Kidney (tissue), 14 donors: ENCODE data around the gene RGPD4. TPM values are rescaled to one million over a fixed set of nuclear protein-coding genes. Genes with fewer than 3 reads are reported as not detected.
"Not testable (repeated sequence)": the region's sequence is repeated elsewhere in the genome, so short reads cannot be mapped to it uniquely, and the experiment has no call there.

Experiments
- DNase-seq, 5 donors: peaks; one replicate each; pipeline ENCODE4 v3.0.0-alpha.2; 2013 to 2020
- FAIRE-seq: peaks from 2 replicates; lab custom pipeline; 2012; peaks lifted over from hg19 to GRCh38; lab: Jason Lieb, UNC
- H3K27ac ChIP-seq, 2 donors: one replicate each; pipeline ENCODE4 v1.7.0; 2013; ENCODE audit warnings: low read depth in 2 of 2, low read length in 2 of 2, inconsistent platforms in 1 of 2
- H3K27me3 ChIP-seq: one replicate; pipeline ENCODE4 v1.7.1; 2013; ENCODE audit warnings: low read length, inconsistent platforms; ENCODE audit not compliant: control insufficient read depth, insufficient read depth
- H3K36me3 ChIP-seq, 3 donors: one replicate each; pipeline versions ENCODE4 v1.7.0 to v1.7.1; 2013; ENCODE audit warnings: low read length in 3 of 3, control low read depth in 1 of 3, inconsistent platforms in 1 of 3; ENCODE audit not compliant: insufficient read depth in 3 of 3, control insufficient read depth in 2 of 3
- H3K4me1 ChIP-seq, 3 donors: one replicate each; pipeline versions ENCODE4 v1.7.0 to v1.7.1; 2013; ENCODE audit warnings: low read length in 3 of 3, inconsistent platforms in 1 of 3, low read depth in 1 of 3; ENCODE audit not compliant: control insufficient read depth in 2 of 3, insufficient read depth in 2 of 3
- H3K4me3 ChIP-seq, 3 donors: one replicate each; pipeline versions ENCODE4 v1.7.0 to v1.8.1; 2013; ENCODE audit warnings: low read length in 3 of 3, control low read depth in 1 of 3, inconsistent platforms in 1 of 3
- H3K9ac ChIP-seq, 3 donors: one replicate each; pipeline versions ENCODE4 v1.7.0 to v1.7.1; 2013; ENCODE audit warnings: low read length in 3 of 3, control low read depth in 1 of 3, inconsistent platforms in 1 of 3
- H3K9me3 ChIP-seq, 3 donors: one replicate each; pipeline versions ENCODE4 v1.7.0 to v1.7.1; 2013; ENCODE audit warnings: low read length in 3 of 3, control low read depth in 1 of 3, inconsistent platforms in 1 of 3; ENCODE audit not compliant: control insufficient read depth in 2 of 3, insufficient read depth in 1 of 3
- intact Hi-C: fragments of 100-400 bp; cut with DNase I; formaldehyde crosslinking; loops from one replicate; pipeline ENCODE4 v1.11.1; 2022
- polyA plus RNA-seq: library from polyadenylated mRNA; stranded (reverse); fragments of 350-450 nt; fragmentation: Illumina TruSeq; extraction: RNeasy Lipid Tissue Mini Kit (QIAGEN cat#74804); gene quantifications from one replicate; pipeline ENCODE4 v1.2.3, GENCODE V29; 2014; ENCODE audit warnings: low read depth, low replicate concordance; ENCODE audit not compliant: insufficient read depth
- total RNA-seq: library from RNA; stranded (reverse); fragmentation: NEBNext Ultra II Directional; extraction: Animal tissue kit (Norgen Biotek cat#: 25700); gene quantifications from one replicate; pipeline ENCODE4 v1.2.1, GENCODE V29; 2021
- TF ChIP-seq, protein P1 (sequence below): IDR thresholded peaks from 3 replicates; pipeline ENCODE4 v1.5.1; 2012; ENCODE audit warnings: mild to moderate bottlenecking, moderate library complexity, borderline replicate concordance; ENCODE audit not compliant: insufficient read depth; ENCODE audit errors: extremely low read depth
- donor health status: control.
- donor health status: control.
- donor health status: control.
- donor health status: control.
- donor health status: control.
- donor health status: DM: yes; HTN: yes; CAD: no.
- donor health status: Normal renal cell carcinoma (clear cell type).

Gene RGPD4
- total and polyA plus RNA-seq, 2 donors from 2014 or later, result not detected

DNA sequence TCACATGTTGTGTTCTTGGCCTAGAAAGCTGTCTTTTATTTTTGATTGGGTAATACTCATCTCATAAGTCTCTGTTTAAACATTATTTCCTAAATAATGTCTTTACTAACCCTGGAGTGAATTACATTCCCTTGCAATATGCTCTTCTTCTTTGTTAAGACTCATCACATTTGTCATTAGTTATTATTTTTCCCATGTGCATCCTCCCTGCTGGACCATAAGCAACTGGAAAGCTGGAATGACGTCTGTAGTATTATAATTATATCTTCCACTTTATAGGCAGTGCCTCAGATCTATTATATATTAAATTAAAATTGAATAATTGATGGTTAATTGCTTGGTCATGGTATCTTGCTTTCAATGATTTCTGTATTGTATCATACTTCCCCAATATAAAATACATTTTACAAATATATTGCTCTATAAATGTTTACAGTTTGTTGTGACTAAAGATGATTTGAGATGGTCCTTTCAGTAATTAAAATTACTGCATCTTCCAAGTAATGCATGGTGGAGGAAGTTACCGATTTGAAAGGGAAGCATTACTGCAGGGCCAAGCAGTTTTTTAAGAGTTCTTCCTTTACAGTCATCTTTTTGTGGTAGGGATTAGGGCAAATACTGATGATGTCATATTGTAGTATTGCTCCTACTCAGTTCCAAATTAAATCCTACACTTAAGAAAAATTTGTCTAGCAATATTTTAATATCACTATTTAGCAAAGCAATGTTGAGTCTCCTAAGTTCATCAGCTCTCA lies 2.1 kb upstream of the RGPD4 start:
- TF ChIP-seq, protein P1, sequence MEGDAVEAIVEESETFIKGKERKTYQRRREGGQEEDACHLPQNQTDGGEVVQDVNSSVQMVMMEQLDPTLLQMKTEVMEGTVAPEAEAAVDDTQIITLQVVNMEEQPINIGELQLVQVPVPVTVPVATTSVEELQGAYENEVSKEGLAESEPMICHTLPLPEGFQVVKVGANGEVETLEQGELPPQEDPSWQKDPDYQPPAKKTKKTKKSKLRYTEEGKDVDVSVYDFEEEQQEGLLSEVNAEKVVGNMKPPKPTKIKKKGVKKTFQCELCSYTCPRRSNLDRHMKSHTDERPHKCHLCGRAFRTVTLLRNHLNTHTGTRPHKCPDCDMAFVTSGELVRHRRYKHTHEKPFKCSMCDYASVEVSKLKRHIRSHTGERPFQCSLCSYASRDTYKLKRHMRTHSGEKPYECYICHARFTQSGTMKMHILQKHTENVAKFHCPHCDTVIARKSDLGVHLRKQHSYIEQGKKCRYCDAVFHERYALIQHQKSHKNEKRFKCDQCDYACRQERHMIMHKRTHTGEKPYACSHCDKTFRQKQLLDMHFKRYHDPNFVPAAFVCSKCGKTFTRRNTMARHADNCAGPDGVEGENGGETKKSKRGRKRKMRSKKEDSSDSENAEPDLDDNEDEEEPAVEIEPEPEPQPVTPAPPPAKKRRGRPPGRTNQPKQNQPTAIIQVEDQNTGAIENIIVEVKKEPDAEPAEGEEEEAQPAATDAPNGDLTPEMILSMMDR, result no peak
- Histone ChIP-seq H3K4me3 (no peak overlapping the region), H3K9me3 (no peaks in the 10 kb centered on the region), H3K9ac (no peak overlapping the region), H3K36me3 (no peaks in the 10 kb centered on the region), H3K27ac (no peak overlapping the region), H3K4me1 (no peaks in the 10 kb centered on the region), H3K27me3 (no peaks in the 10 kb centered on the region)
- FAIRE-seq (no peak), DNase-seq (no peak)
- intact Hi-C loops, result no loop called here

DNA sequence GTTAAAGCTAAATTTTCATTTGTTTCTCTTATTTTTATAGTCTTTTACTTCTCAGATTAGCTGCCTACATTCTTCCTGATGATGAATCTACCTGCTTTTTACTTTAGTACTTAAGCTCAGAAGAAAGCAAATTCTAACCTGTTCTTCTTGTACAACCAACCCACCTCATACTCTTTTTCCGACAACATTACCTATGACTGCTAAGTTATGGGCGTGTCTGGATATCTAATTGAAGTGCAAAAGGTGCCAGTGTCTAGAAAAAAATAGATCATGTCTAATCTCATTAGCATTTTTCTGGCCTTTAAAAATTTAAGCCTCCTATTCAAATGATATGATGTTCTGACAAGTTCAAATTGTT lies 1.5 kb upstream of the RGPD4 start:
- Histone ChIP-seq H3K4me3 (no peak overlapping the region), H3K36me3 (no peaks in the 10 kb centered on the region), H3K9me3 (no peaks in the 10 kb centered on the region), H3K27me3 (no peaks in the 10 kb centered on the region), H3K9ac (no peak overlapping the region), H3K4me1 (no peaks in the 10 kb centered on the region), H3K27ac (no peak overlapping the region)
- intact Hi-C loops, result no loop called here
- FAIRE-seq (no peak), DNase-seq (no peak)
- TF ChIP-seq, protein P1, result no peak

DNA sequence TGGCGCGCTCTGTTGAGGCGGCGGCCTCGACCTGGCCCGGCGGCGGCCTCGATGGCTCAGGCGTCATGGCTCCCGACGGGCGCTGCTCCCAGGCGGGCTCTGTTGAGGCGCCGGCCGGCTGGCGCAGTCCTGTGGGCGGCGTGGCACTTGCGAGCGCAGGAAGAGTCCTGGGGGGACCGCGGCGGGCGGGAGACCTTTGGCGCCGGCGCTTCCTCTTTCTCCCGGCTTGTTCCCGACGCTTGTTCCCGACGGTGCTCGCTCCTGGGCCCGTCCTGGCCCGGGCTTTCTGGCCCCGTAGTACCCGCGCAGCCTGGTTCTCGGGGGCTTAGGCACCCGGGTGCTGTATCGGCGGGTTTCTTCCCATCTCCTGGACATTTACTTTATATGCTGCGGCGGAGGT lies 2.8 kb downstream of the RGPD4 start:
- intact Hi-C loops, H3K4me1 ChIP-seq, FAIRE-seq, DNase-seq, H3K36me3 ChIP-seq, H3K27me3 ChIP-seq, H3K9me3 ChIP-seq, H3K27ac ChIP-seq, H3K4me3 ChIP-seq, H3K9ac ChIP-seq: not testable (repeated sequence)

DNA sequence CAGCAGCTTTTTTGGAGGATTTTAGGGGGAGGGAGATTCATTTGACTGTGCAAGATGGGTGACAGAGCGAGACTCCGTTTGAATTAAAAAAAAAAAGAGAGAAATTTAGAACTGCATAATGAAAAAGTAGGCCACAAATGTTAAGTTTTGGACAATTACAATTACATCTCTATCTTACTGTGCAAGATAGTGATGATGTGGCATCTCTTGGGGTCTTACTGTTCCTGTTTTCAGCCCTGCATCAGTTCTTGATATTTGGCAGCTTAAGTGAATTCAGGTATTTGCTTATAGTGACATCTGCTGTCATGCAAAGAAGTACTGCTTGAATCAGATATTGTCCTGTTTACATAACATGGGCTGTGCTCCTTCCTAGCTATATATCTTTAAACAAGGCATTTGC lies 6.5 kb downstream of the RGPD4 start:
- H3K4me1 ChIP-seq, FAIRE-seq, H3K4me3 ChIP-seq, H3K27me3 ChIP-seq, H3K9me3 ChIP-seq, H3K9ac ChIP-seq, DNase-seq, H3K27ac ChIP-seq, H3K36me3 ChIP-seq, intact Hi-C loops: not testable (repeated sequence)

DNA sequence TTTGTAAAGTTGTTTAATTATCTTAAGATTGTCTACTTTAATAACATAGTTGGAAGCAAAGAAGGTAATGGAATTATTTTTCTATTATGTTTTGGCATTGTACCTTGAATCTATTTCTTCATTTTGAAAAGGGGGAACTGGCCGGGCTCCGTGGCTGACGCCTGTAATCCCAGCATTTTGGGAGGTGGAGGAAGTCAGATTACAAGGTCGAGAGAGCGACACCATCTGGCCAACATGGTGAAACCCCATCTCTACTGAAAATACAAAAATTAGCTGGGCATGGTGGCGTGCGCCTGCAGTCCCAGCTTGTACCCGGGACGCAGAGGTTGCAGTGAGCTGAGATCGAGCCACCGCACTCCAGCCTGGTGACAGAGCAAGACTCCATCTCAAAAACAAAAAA lies 6.9 kb downstream of the RGPD4 start:
- H3K9ac ChIP-seq, H3K9me3 ChIP-seq, H3K4me1 ChIP-seq, H3K27me3 ChIP-seq, H3K27ac ChIP-seq, intact Hi-C loops, DNase-seq, H3K36me3 ChIP-seq, H3K4me3 ChIP-seq, FAIRE-seq: not testable (repeated sequence)

DNA sequence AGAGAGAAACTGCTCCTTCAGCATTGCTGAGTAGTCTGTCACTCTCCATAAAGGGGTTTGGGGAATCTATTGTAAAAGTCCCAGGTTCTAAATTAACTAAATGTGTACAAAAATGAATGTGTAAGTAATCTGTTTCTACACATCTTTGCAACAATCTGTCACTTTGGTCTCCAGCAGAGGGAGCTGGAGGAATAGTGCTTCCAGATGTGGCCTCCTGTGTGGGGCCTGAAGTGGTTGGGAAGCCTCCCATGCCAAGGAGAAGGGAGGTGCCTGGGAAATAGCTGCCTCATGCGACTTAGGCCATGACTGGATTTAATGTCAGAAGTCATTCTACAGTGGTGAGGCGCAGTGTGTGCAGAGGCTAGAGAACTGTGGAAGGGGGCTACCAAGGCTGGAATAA lies 89.4 kb downstream of the RGPD4 start:
- H3K4me3 ChIP-seq, H3K27ac ChIP-seq, H3K27me3 ChIP-seq, intact Hi-C loops, H3K4me1 ChIP-seq, H3K9ac ChIP-seq, H3K9me3 ChIP-seq, DNase-seq, H3K36me3 ChIP-seq: not testable (repeated sequence)
- FAIRE-seq, result peak; percentile 67

DNA sequence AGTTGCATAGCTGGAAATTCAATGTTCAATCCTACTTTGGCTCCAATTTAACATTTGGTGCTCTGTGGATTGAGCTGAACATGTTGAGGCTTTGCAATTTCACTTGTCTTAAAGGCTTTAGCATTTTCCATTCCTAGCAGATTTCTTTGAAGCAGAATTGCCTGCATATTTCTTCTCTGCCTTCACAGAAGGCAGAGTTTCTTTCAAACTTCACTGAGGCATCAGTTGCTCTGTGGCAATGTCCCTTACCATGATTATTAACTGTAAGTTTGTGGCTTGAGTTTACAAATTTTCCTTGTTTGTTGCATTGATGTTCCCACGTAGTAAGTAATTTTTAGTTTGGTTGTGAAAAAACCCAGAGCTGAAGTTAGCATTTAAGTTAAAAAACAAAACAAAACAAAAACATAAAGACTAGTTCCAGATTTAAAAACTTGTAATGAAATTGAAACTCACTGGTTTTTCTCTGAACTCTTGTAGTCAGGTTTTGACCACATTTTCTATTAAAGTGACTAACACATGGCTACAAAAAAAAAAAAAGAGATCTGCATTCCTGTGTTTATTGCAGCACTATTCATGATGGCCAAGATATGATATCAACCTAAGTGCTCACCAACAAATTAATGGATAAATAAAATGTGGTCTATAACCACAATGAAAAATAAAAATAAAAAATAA lies 90.1 kb downstream of the RGPD4 start:
- H3K27me3 ChIP-seq, intact Hi-C loops, H3K4me3 ChIP-seq, H3K4me1 ChIP-seq, H3K36me3 ChIP-seq, H3K9me3 ChIP-seq, H3K9ac ChIP-seq, H3K27ac ChIP-seq, DNase-seq: not testable (repeated sequence)
- FAIRE-seq, result peak; percentile 42
